RWPE1 (cell line): ENCODE data around the gene KCTD11.
"Not testable (repeated sequence)": the region's sequence is repeated elsewhere in the genome, so short reads cannot be mapped to it uniquely, and the experiment has no call there.

Experiments used
- CTCF ChIA-PET: fragments of 350-600 bp; sonication (Branson Sonifier 250); formaldehyde crosslinking; extraction: SDS; loops from one replicate; lab custom pipeline; 2021; lab: Yijun Ruan, JAX
- POLR2A ChIA-PET: fragments of 400-600 bp; formaldehyde crosslinking; extraction: SDS; loops from one replicate; lab custom pipeline; 2020; ENCODE audit warnings: antibody characterized with exemption; ENCODE audit not compliant: low non-redundant PET; lab: Yijun Ruan, JAX
- DNase-seq: peaks from one replicate; pipeline ENCODE4 v3.0.0; 2012; ENCODE audit warnings: low spot score
- H3K27ac ChIP-seq: fragments of 450-650 bp; 2 replicates; pipeline ENCODE4 v1.5.1; 2017
- CTCF ChIP-seq: fragments of 450-650 bp; conservative IDR thresholded peaks from 2 replicates; pipeline ENCODE4 v1.5.1; 2017; ENCODE audit warnings: low read depth, mild to moderate bottlenecking

KCTD11 gene

DNA sequence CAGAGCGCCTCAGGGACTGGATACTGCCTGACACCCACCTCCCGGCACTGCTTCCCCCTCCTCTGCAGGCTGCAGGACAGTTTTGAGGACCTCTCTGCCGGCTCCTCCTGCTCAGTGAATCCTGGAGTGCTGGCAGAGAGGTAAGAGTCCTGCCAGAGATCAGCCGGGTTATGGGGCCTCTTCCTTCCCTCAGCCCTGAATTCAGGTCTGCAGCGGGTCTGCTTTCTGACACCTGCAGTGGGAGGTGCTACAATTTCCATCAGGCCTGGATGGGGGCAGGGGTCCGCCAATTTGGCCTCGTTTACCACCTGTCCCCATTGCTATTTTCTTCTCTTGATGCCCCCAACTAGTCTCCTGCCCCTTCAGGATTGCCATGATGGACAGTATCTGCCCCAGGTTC is 19.9 kb upstream of the KCTD11 start:
- ChIA-PET POLR2A (no interaction called here), CTCF (interaction anchor here (0.6 kb wide), 1 partner anchor 170 kb away, joined by 3 read pairs; no protein-coding TSS in a partner anchor)
- no peak overlapping the region for H3K27ac ChIP-seq
- DNase-seq, result no peak
- no peak for TF ChIP-seq CTCF

DNA sequence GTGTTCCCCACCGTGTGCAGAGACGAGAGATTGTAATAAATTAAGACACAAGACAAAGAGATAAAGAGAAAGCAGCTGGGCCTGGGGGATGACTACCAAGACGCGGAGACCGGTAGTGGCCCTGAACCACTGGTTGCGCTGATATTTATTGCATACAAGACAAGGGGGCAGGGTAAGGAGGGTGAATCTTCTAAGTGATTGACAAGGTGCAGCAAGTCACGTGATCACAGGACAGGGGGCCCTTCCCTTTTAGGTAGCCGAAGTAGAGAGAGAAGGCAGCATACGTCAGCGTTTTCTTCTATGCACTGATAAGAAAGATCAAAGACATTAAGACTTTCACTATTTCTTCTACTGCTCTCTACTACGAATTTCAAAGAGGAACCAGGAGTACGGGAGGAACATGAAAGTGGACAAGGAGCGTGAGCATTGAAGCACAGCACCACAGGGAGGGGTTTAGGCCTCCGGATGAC is 19.3 kb upstream of the KCTD11 start:
- CTCF ChIA-PET, result interaction anchor here (0.6 kb wide), 1 partner anchor 170 kb away, joined by 3 read pairs; no protein-coding TSS in a partner anchor
- POLR2A ChIA-PET, H3K27ac ChIP-seq, DNase-seq: not testable (repeated sequence)

GRCh38 chr17:7334938-7335538 is 16.9 kb upstream of the KCTD11 start:
- DNase-seq, result no peak
- CTCF ChIA-PET, result interaction anchor here (0.6 to 0.8 kb wide), 3 partner anchors 69 to 100 kb away, joined by 3 to 5 read pairs (median 3); partner anchors contain the start of genes TMEM102 and TMEM256
- no peak overlapping the region for H3K27ac ChIP-seq
- TF ChIP-seq CTCF, result no peak
- POLR2A ChIA-PET, result no interaction called here

- H3K27ac ChIP-seq, DNase-seq, POLR2A ChIA-PET: not testable (repeated sequence)
- CTCF ChIA-PET, result interaction anchor here (0.6 kb wide), 1 partner anchor 99 kb away, joined by 3 read pairs; the partner anchor contains the start of gene TMEM102
Observed at GRCh38 chr17:7335765-7336164, 16.2 kb upstream of the KCTD11 start.

DNA sequence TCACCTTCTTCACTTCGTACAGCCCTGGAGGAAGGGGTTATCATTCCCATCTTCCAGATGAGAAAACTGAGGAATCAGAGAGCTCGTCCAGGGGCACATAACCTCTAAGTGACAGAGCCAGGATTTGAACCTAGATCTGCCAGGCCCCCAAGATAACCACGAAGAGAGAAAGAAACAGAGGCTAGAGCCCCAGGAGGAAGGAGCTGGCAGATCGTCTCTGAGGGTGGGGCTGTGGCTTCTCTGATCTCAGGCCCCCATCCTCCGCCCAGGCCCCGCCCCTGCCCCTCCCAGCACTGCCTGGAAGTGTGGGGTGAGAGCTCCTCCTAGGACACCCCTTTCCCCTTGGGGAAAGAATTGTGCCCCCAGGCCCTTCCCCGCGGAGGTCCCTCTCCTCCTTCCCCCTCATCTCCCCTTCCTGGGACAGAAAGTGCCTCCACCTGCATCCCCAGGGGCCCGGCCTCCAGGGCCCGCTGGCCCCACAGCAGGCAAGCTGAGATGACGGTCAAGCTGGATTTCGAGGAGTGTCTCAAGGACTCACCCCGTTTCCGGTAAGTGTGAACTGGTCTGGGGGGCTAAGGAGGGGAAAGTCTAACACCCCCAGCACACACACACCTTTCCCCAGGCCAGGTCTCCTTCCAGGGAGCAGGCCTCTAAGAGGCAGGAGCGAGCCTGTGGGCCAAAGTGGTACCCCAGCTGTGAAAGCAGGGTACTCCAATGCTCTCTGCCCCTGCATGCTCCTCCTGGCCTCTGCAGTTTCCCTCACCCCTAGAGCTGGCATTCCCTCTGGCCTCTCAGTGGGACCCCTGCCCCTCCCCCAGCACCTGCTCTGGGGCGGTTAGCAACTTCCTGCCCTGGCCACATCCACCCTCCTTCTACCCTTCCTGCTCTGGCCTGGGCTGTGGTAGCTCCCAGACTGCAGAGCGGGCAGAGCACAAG is 15.5 kb upstream of the KCTD11 start, which contains the start of gene ACAP1:
Gene ACAP1, plus strand, starts transcription at position 290 of the 936 bp plus-strand sequence. Its CDS starts 206 bp downstream, at position 496.
- POLR2A ChIA-PET, result interaction anchor here (0.6 kb wide), 2 partner anchors 70 to 858 kb away, joined by 3 read pairs; no protein-coding TSS in a partner anchor
- H3K27ac ChIP-seq, result no peak within 1 kb of the TSS
- CTCF ChIA-PET, result interaction anchor here (0.7 to 1.0 kb wide), 2 partner anchors 18 to 116 kb away, joined by 4 to 5 read pairs; partner anchors contain the start of gene TMEM95
- DNase-seq, result no peak
- no peak for TF ChIP-seq CTCF

- H3K27ac ChIP-seq, POLR2A ChIA-PET, DNase-seq: not testable (repeated sequence)
- CTCF ChIA-PET, result interaction anchor here (1.0 kb wide), 1 partner anchor 17 kb away, joined by 5 read pairs; the partner anchor contains the start of gene TMEM95
Observed at GRCh38 chr17:7337600-7337999, 14.4 kb upstream of the KCTD11 start.

GRCh38 chr17:7340179-7340578 is 11.8 kb upstream of the KCTD11 start:
- ChIA-PET CTCF (no interaction called here), POLR2A (interaction anchor here (0.7 kb wide), 1 partner anchor 9 kb away, joined by 3 read pairs; no protein-coding TSS in a partner anchor)
- no peak overlapping the region for H3K27ac ChIP-seq

More at GRCh38 chr17:7340179-7340578, 11.8 kb upstream of the KCTD11 start:
- no peak for DNase-seq
- TF ChIP-seq CTCF, result no peak
